ENCODE data around the gene RMRP. TPM values are rescaled to one million over a fixed set of nuclear protein-coding genes. Genes with fewer than 3 reads are reported as not detected.

Gene RMRP
- polyA plus RNA-seq, 1 donor (not counting 4 experiments of a cell fraction or from before 2014, with no cell fraction given) = 21.6 TPM

- H2AFZ ChIP-seq (ENCODE audit: control insufficient read depth, low read length) = no peak overlapping the region
- TF ChIP-seq EZH2 (IDR thresholded peaks at IDR 0.05; ENCODE audit: low read length) (no peak), CTCF (optimal IDR thresholded peaks at IDR 0.05 in 1 of 3, IDR thresholded peaks at IDR 0.05 in 1 of 3, conservative IDR thresholded peaks at IDR 0.05 in 1 of 3; ENCODE audit: extremely low read depth in 1 of 3, insufficient read depth in 2 of 3, low read length in 3 of 3) (no peak)
- FAIRE-seq (no peak), DNase-seq (ENCODE audit: low read depth, low spot score) (no peak)
- no peaks in the 10 kb centered on the region for H4K20me1 ChIP-seq (ENCODE audit: control insufficient read depth, extremely low read depth, insufficient read depth, low read length)
- H3K27ac ChIP-seq (ENCODE audit: control insufficient read depth, insufficient read depth, low read length) = no peak overlapping the region
- no peak overlapping the region for H3K9ac ChIP-seq (ENCODE audit: control insufficient read depth, extremely low read depth, insufficient read depth, low read length)
- H3K9me1 ChIP-seq (ENCODE audit: control insufficient read depth, extremely low read depth, insufficient read depth, low read length) = no peaks in the 10 kb centered on the region
- H3K9me3 ChIP-seq (ENCODE audit: control insufficient read depth, low read depth, low read length) = no peaks in the 10 kb centered on the region
- dilution Hi-C loops (cut with MboI; ENCODE audit: extremely low pct_ligation_motif_present, low sequenced_read_pairs) = no loop called here
- peak overlapping the region; percentile 73 for H3K4me2 ChIP-seq (ENCODE audit: control insufficient read depth, extremely low read depth, insufficient read depth, low read depth, low read length)
- H3K27me3 ChIP-seq (ENCODE audit: control insufficient read depth, extremely low read depth, insufficient read depth, low read length) = no peaks in the 10 kb centered on the region
- H3K36me3 ChIP-seq (ENCODE audit: control insufficient read depth in 2 of 2, extremely low read depth in 1 of 2, insufficient read depth in 2 of 2, low read length in 2 of 2) = peaks cover 0 to 4% of the 10 kb centered on the region in 2 experiments
- H3K4me1 ChIP-seq (ENCODE audit: control insufficient read depth, extremely low read depth, insufficient read depth, low read length) = peaks cover 16% of the 10 kb centered on the region
- no peaks in the 10 kb centered on the region for H3K79me2 ChIP-seq (ENCODE audit: control insufficient read depth, insufficient read depth, low read length)
- peak overlapping the region in 1 of 3 experiments; percentile 35 for H3K4me3 ChIP-seq (ENCODE audit: control insufficient read depth in 2 of 3, extremely low read depth in 1 of 3, insufficient read depth in 2 of 3, low read depth in 1 of 3, low read length in 3 of 3)
Observed at GRCh38 chr9:35687972-35688557, 30.2 kb upstream of the RMRP start.

- H3K9me3 ChIP-seq (ENCODE audit: control insufficient read depth, low read depth, low read length) = no peaks in the 10 kb centered on the region
- H2AFZ ChIP-seq (ENCODE audit: control insufficient read depth, low read length) = no peak overlapping the region
- H3K4me1 ChIP-seq (ENCODE audit: control insufficient read depth, extremely low read depth, insufficient read depth, low read length) = peaks cover 16% of the 10 kb centered on the region
- no peak for TF ChIP-seq EZH2 (IDR thresholded peaks at IDR 0.05; ENCODE audit: low read length)
- no peak for TF ChIP-seq CTCF (optimal IDR thresholded peaks at IDR 0.05 in 1 of 3, IDR thresholded peaks at IDR 0.05 in 1 of 3, conservative IDR thresholded peaks at IDR 0.05 in 1 of 3; ENCODE audit: extremely low read depth in 1 of 3, insufficient read depth in 2 of 3, low read length in 3 of 3)
- DNase-seq (ENCODE audit: low read depth, low spot score) = no peak
- no peaks in the 10 kb centered on the region for H3K9me1 ChIP-seq (ENCODE audit: control insufficient read depth, extremely low read depth, insufficient read depth, low read length)
- no peak overlapping the region for H3K27ac ChIP-seq (ENCODE audit: control insufficient read depth, insufficient read depth, low read length)
- H3K4me2 ChIP-seq (ENCODE audit: control insufficient read depth, extremely low read depth, insufficient read depth, low read depth, low read length) = no peak overlapping the region
- no peaks in the 10 kb centered on the region for H3K79me2 ChIP-seq (ENCODE audit: control insufficient read depth, insufficient read depth, low read length)
- H3K36me3 ChIP-seq (ENCODE audit: control insufficient read depth in 2 of 2, extremely low read depth in 1 of 2, insufficient read depth in 2 of 2, low read length in 2 of 2) = peaks cover 4 to 6% of the 10 kb centered on the region in 2 experiments
- no peak overlapping the region for H3K4me3 ChIP-seq (ENCODE audit: control insufficient read depth in 2 of 3, extremely low read depth in 1 of 3, insufficient read depth in 2 of 3, low read depth in 1 of 3, low read length in 3 of 3)
- no peaks in the 10 kb centered on the region for H4K20me1 ChIP-seq (ENCODE audit: control insufficient read depth, extremely low read depth, insufficient read depth, low read length)
- H3K9ac ChIP-seq (ENCODE audit: control insufficient read depth, extremely low read depth, insufficient read depth, low read length) = no peak overlapping the region
- dilution Hi-C loops (cut with MboI; ENCODE audit: extremely low pct_ligation_motif_present, low sequenced_read_pairs) = no loop called here
- no peaks in the 10 kb centered on the region for H3K27me3 ChIP-seq (ENCODE audit: control insufficient read depth, extremely low read depth, insufficient read depth, low read length)
- FAIRE-seq = no peak
Observed at GRCh38 chr9:35687306-35687705, 29.5 kb upstream of the RMRP start.

Data from keratinocyte (primary cell).